GM12878 (cell line): ENCODE data around the gene PDGFD.

Experiments used
- GATAD2B ChIP-seq: fragments of 450-650 bp; conservative IDR thresholded peaks from 2 replicates; pipeline ENCODE4 v1.6.1; 2017; ENCODE audit warnings: low read depth, mild to moderate bottlenecking, moderate library complexity
- MEF2A ChIP-seq: IDR thresholded peaks from 2 replicates; pipeline ENCODE4 v1.6.1; 2011; ENCODE audit warnings: low read depth, mild to moderate bottlenecking, low read length, moderate library complexity; ENCODE audit not compliant: insufficient read depth
- NRF1 ChIP-seq: conservative IDR thresholded peaks from 2 replicates; pipeline ENCODE4 v1.6.1; 2011; ENCODE audit warnings: mild to moderate bottlenecking, low read depth, low read length, improper control_type of control experiment
- PAX8 ChIP-seq: fragments of 450-650 bp; IDR thresholded peaks from 2 replicates; pipeline ENCODE4 v1.6.1; 2017; ENCODE audit warnings: mild to moderate bottlenecking, moderate library complexity
- RAD21 ChIP-seq: IDR thresholded peaks from 2 replicates; pipeline ENCODE4 v1.6.1; 2011; ENCODE audit warnings: mild to moderate bottlenecking, low read depth, low read length, moderate library complexity; ENCODE audit not compliant: insufficient read depth
- SIN3A ChIP-seq: IDR thresholded peaks from 2 replicates; pipeline ENCODE4 v1.6.1; 2012; ENCODE audit warnings: low read depth, low read length, improper control_type of control experiment
- SP1 ChIP-seq: IDR thresholded peaks from one replicate; pipeline ENCODE4 v1.6.1; 2011; ENCODE audit warnings: low read depth, low read length
- SREBF1 ChIP-seq: IDR thresholded peaks from 2 replicates; pipeline ENCODE4 v1.6.1; 2012; ENCODE audit warnings: mild to moderate bottlenecking, low read length
- TF ChIP-seq, protein P1 (sequence below), 3 experiments: IDR thresholded peaks in 2 of 3; conservative IDR thresholded peaks in 1 of 3; 2 replicates each; pipeline ENCODE4 v1.5.1; 2011; ENCODE audit warnings: low read depth in 3 of 3, low read length in 3 of 3, mild to moderate bottlenecking in 3 of 3, control low read depth in 2 of 3, moderate library complexity in 2 of 3, inconsistent platforms in 1 of 3, mixed read lengths in 1 of 3; ENCODE audit not compliant: control insufficient read depth in 2 of 3, insufficient read depth in 1 of 3; ENCODE audit errors: extremely low read depth in 1 of 3
- TF ChIP-seq, protein P2 (sequence below): IDR thresholded peaks from 2 replicates; pipeline ENCODE4 v1.6.1; 2012; ENCODE audit warnings: low read depth, low read length, improper control_type of control experiment
- TF ChIP-seq, protein P3 (sequence below): fragments of 450-650 bp; IDR thresholded peaks from 2 replicates; pipeline ENCODE4 v1.6.1; 2017; ENCODE audit warnings: mild to moderate bottlenecking
- TF ChIP-seq, protein P4 (sequence below): fragments of 450-650 bp; IDR thresholded peaks from 2 replicates; pipeline ENCODE4 v1.6.1; 2016; ENCODE audit warnings: mild to moderate bottlenecking, moderate library complexity, borderline replicate concordance

DNA sequence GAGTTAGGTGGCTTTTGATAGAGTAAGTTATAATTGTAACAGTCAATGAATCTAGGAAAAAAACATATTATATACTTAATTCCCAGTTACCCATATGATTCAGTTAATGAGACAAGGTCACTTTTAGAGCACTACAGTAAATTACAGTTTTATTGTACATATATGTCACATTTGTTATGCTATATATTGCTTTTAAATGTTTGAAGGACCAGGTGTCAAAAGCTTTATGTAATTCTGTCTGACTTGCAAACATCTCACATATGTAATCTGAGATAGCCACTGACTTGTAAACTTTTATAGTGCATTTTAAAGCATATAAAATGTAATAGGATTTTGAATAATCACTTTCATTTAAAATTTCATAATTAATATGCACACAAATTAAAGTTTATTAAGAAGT lies 36.7 kb upstream of the PDGFD start:
- TF ChIP-seq GATAD2B (no peak), SREBF1 (no peak), SIN3A (no peak), SP1 (no peak), NRF1 (no peak), MEF2A (no peak), PAX8 (no peak), RAD21 (no peak)
- TF ChIP-seq, protein P1, sequence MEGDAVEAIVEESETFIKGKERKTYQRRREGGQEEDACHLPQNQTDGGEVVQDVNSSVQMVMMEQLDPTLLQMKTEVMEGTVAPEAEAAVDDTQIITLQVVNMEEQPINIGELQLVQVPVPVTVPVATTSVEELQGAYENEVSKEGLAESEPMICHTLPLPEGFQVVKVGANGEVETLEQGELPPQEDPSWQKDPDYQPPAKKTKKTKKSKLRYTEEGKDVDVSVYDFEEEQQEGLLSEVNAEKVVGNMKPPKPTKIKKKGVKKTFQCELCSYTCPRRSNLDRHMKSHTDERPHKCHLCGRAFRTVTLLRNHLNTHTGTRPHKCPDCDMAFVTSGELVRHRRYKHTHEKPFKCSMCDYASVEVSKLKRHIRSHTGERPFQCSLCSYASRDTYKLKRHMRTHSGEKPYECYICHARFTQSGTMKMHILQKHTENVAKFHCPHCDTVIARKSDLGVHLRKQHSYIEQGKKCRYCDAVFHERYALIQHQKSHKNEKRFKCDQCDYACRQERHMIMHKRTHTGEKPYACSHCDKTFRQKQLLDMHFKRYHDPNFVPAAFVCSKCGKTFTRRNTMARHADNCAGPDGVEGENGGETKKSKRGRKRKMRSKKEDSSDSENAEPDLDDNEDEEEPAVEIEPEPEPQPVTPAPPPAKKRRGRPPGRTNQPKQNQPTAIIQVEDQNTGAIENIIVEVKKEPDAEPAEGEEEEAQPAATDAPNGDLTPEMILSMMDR (IDR thresholded peaks at IDR 0.05 in 2 of 3, conservative IDR thresholded peaks at IDR 0.05 in 1 of 3; ENCODE audit: control insufficient read depth in 2 of 3, extremely low read depth in 1 of 3, insufficient read depth in 1 of 3, low read depth in 3 of 3, low read length in 3 of 3) = no peak
- TF ChIP-seq, protein P2, sequence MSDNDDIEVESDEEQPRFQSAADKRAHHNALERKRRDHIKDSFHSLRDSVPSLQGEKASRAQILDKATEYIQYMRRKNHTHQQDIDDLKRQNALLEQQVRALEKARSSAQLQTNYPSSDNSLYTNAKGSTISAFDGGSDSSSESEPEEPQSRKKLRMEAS = no peak
- TF ChIP-seq, protein P3, sequence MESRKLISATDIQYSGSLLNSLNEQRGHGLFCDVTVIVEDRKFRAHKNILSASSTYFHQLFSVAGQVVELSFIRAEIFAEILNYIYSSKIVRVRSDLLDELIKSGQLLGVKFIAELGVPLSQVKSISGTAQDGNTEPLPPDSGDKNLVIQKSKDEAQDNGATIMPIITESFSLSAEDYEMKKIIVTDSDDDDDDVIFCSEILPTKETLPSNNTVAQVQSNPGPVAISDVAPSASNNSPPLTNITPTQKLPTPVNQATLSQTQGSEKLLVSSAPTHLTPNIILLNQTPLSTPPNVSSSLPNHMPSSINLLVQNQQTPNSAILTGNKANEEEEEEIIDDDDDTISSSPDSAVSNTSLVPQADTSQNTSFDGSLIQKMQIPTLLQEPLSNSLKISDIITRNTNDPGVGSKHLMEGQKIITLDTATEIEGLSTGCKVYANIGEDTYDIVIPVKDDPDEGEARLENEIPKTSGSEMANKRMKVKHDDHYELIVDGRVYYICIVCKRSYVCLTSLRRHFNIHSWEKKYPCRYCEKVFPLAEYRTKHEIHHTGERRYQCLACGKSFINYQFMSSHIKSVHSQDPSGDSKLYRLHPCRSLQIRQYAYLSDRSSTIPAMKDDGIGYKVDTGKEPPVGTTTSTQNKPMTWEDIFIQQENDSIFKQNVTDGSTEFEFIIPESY = no peak
- TF ChIP-seq, protein P4, sequence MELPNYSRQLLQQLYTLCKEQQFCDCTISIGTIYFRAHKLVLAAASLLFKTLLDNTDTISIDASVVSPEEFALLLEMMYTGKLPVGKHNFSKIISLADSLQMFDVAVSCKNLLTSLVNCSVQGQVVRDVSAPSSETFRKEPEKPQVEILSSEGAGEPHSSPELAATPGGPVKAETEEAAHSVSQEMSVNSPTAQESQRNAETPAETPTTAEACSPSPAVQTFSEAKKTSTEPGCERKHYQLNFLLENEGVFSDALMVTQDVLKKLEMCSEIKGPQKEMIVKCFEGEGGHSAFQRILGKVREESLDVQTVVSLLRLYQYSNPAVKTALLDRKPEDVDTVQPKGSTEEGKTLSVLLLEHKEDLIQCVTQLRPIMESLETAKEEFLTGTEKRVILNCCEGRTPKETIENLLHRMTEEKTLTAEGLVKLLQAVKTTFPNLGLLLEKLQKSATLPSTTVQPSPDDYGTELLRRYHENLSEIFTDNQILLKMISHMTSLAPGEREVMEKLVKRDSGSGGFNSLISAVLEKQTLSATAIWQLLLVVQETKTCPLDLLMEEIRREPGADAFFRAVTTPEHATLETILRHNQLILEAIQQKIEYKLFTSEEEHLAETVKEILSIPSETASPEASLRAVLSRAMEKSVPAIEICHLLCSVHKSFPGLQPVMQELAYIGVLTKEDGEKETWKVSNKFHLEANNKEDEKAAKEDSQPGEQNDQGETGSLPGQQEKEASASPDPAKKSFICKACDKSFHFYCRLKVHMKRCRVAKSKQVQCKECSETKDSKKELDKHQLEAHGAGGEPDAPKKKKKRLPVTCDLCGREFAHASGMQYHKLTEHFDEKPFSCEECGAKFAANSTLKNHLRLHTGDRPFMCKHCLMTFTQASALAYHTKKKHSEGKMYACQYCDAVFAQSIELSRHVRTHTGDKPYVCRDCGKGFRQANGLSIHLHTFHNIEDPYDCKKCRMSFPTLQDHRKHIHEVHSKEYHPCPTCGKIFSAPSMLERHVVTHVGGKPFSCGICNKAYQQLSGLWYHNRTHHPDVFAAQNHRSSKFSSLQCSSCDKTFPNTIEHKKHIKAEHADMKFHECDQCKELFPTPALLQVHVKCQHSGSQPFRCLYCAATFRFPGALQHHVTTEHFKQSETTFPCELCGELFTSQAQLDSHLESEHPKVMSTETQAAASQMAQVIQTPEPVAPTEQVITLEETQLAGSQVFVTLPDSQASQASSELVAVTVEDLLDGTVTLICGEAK = no peak
